Tibial nerve (tissue), 4 donors: ENCODE data around the gene MBNL2. TPM values are rescaled to one million over a fixed set of nuclear protein-coding genes. Genes with fewer than 3 reads are reported as not detected.

ENCODE experiments used
- DNase-seq, 2 donors: peaks; one replicate each; pipeline ENCODE4 v3.0.0-alpha.2; 2019; ENCODE audit warnings: low spot score in 2 of 2
- H3K27ac ChIP-seq, 4 donors: fragments of 200-600 bp; sonication (generic) in 3 of 4; one replicate each; pipeline ENCODE4 v1.5.1; 2017 to 2019; ENCODE audit warnings: mild to moderate bottlenecking in 1 of 4
- H3K27me3 ChIP-seq, 2 donors: fragments of 200-600 bp; sonication (generic) in 1 of 2; one replicate each; pipeline versions ENCODE4 v1.5.1 to v1.6.0; 2017 to 2019
- H3K36me3 ChIP-seq, 3 donors: fragments of 200-600 bp; sonication (generic); one replicate each; pipeline ENCODE4 v1.5.1; 2018 to 2019
- H3K4me1 ChIP-seq, 4 donors: fragments of 200-600 bp; sonication (generic) in 3 of 4; one replicate each; pipeline ENCODE4 v1.5.1; 2017 to 2019
- H3K4me3 ChIP-seq, 4 donors: fragments of 200-600 bp; sonication (generic) in 3 of 4; one replicate each; pipeline ENCODE4 v1.5.1; 2017 to 2019; ENCODE audit warnings: mild to moderate bottlenecking in 1 of 4, moderate library complexity in 1 of 4
- H3K9me3 ChIP-seq, 4 donors: fragments of 200-600 bp; sonication (generic) in 3 of 4; one replicate each; pipeline ENCODE4 v1.5.1; 2017 to 2019
- EP300 ChIP-seq, 2 donors: sonication (generic); formaldehyde crosslinking; IDR thresholded peaks; one replicate each; pipeline ENCODE4 v1.6.1; 2017; ENCODE audit warnings: antibody characterized with exemption in 2 of 2, mild to moderate bottlenecking in 1 of 2
- POLR2A ChIP-seq, 2 donors: fragments of 450-650 bp; IDR thresholded peaks; one replicate each; pipeline ENCODE4 v1.6.1; 2017; ENCODE audit warnings: antibody characterized with exemption in 2 of 2, mild to moderate bottlenecking in 2 of 2, moderate library complexity in 2 of 2
- WGBS, 2 donors: methylation state at CpG; one replicate each; pipeline ENCODE4 v1.1.5; 2018; 5-methylcytosine and 5-hydroxymethylcytosine counted together
- total RNA-seq, 4 donors: library from RNA; depleted of rRNA; stranded (reverse); fragments of >200 nt; gene quantifications; one replicate each; pipeline ENCODE4 v1.1.0, GENCODE V29; 2016
- TF ChIP-seq, protein P1 (sequence below), 5 experiments: fragments of 200-600 bp in 3 of 5; fragments of 450-650 bp in 2 of 5; sonication (generic) in 3 of 5; IDR thresholded peaks; one replicate each; pipeline ENCODE4 v1.5.1; 2016 to 2019; ENCODE audit warnings: antibody characterized with exemption in 5 of 5, mild to moderate bottlenecking in 3 of 5, moderate library complexity in 2 of 5

MBNL2 gene
- total RNA-seq, 4 donors from 2014 or later, result 87.9 to 126 (median 95.5) TPM

- 85 to 89% methylated on average over 5 of the region's 5 CpGs for WGBS, 2 donors
- peaks cover 0 to 36% (median 5%) of the 10 kb centered on the region in 3 donors for H3K36me3 ChIP-seq
- no peaks in the 10 kb centered on the region for H3K9me3 ChIP-seq
- DNase-seq, result no peak
- H3K27me3 ChIP-seq, result no peaks in the 10 kb centered on the region
- H3K4me3 ChIP-seq, result no peak overlapping the region
- peaks cover 0 to 25% (median 6%) of the 10 kb centered on the region in 4 donors for H3K4me1 ChIP-seq
- peak in 1 of 2 donors; percentile 16 for TF ChIP-seq EP300 (IDR thresholded peaks at IDR 0.05)
- TF ChIP-seq POLR2A (IDR thresholded peaks at IDR 0.05), result no peak
- H3K27ac ChIP-seq, result peak overlapping the region in 2 of 4 donors; percentile 40 to 52
Observed at GRCh38 chr13:97387485-97387839, 165.3 kb downstream of the MBNL2 start.

GRCh38 chr13:97387890-97388289 is 165.8 kb downstream of the MBNL2 start:
- TF ChIP-seq EP300 (IDR thresholded peaks at IDR 0.05) (no peak), POLR2A (IDR thresholded peaks at IDR 0.05) (no peak)
- TF ChIP-seq, protein P1, sequence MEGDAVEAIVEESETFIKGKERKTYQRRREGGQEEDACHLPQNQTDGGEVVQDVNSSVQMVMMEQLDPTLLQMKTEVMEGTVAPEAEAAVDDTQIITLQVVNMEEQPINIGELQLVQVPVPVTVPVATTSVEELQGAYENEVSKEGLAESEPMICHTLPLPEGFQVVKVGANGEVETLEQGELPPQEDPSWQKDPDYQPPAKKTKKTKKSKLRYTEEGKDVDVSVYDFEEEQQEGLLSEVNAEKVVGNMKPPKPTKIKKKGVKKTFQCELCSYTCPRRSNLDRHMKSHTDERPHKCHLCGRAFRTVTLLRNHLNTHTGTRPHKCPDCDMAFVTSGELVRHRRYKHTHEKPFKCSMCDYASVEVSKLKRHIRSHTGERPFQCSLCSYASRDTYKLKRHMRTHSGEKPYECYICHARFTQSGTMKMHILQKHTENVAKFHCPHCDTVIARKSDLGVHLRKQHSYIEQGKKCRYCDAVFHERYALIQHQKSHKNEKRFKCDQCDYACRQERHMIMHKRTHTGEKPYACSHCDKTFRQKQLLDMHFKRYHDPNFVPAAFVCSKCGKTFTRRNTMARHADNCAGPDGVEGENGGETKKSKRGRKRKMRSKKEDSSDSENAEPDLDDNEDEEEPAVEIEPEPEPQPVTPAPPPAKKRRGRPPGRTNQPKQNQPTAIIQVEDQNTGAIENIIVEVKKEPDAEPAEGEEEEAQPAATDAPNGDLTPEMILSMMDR (IDR thresholded peaks at IDR 0.05), result no peak
- Histone ChIP-seq H3K27ac (peak overlapping the region in 2 of 4 donors; percentile 40 to 52), H3K4me3 (no peak overlapping the region), H3K4me1 (peaks cover 0 to 25% (median 6%) of the 10 kb centered on the region in 4 donors), H3K36me3 (peaks cover 0 to 32% (median 5%) of the 10 kb centered on the region in 3 donors), H3K27me3 (no peaks in the 10 kb centered on the region), H3K9me3 (no peaks in the 10 kb centered on the region)
- DNase-seq, result no peak
- 76 to 87% methylated on average over 1 of the region's 1 CpG for whole genome bisulfite sequencing, 2 donors

- WGBS, 2 donors, result 74 to 80% methylated on average over 3 of the region's 3 CpGs
- peaks cover 0 to 25% (median 6%) of the 10 kb centered on the region in 4 donors for H3K4me1 ChIP-seq
- no peaks in the 10 kb centered on the region for H3K27me3 ChIP-seq
- H3K9me3 ChIP-seq, result no peaks in the 10 kb centered on the region
- H3K4me3 ChIP-seq, result no peak overlapping the region
- peak overlapping the region in 2 of 4 donors; percentile 25 to 42 for H3K27ac ChIP-seq
- no peak for DNase-seq
- peaks cover 0 to 31% (median 5%) of the 10 kb centered on the region in 3 donors for H3K36me3 ChIP-seq
- TF ChIP-seq EP300 (IDR thresholded peaks at IDR 0.05) (no peak), POLR2A (IDR thresholded peaks at IDR 0.05) (no peak)
- TF ChIP-seq, protein P1 (IDR thresholded peaks at IDR 0.05), result no peak
Observed at GRCh38 chr13:97388373-97388772, 166.2 kb downstream of the MBNL2 start.

- 48 to 49% methylated on average over 3 of the region's 3 CpGs for WGBS, 2 donors
- Histone ChIP-seq H3K4me3 (no peak overlapping the region), H3K27ac (peak overlapping the region in 1 of 4 donors; percentile 20)
Observed at GRCh38 chr13:97390941-97391600, 168.9 kb downstream of the MBNL2 start.

GRCh38 chr13:97392020-97392419 is 169.9 kb downstream of the MBNL2 start:
- no peaks in the 10 kb centered on the region for H3K9me3 ChIP-seq
- H3K27ac ChIP-seq, result no peak overlapping the region
- no peaks in the 10 kb centered on the region for H3K27me3 ChIP-seq
- H3K4me1 ChIP-seq, result peaks cover 0 to 28% (median 0%) of the 10 kb centered on the region in 4 donors
- WGBS, 2 donors, result 85 to 93% methylated on average over 1 of the region's 1 CpG
- H3K4me3 ChIP-seq, result no peak overlapping the region
- no peak for DNase-seq
- peaks cover 0 to 29% (median 0%) of the 10 kb centered on the region in 3 donors for H3K36me3 ChIP-seq
- TF ChIP-seq, protein P1 (IDR thresholded peaks at IDR 0.05), result no peak
- TF ChIP-seq EP300 (IDR thresholded peaks at IDR 0.05) (no peak), POLR2A (IDR thresholded peaks at IDR 0.05) (no peak)

More at GRCh38 chr13:97390941-97391600, 168.9 kb downstream of the MBNL2 start:
- DNase-seq, result no peak
- TF ChIP-seq, protein P1 (IDR thresholded peaks at IDR 0.05), result no peak
- TF ChIP-seq POLR2A (IDR thresholded peaks at IDR 0.05), result no peak
- TF ChIP-seq EP300 (IDR thresholded peaks at IDR 0.05), result no peak
- H3K9me3 ChIP-seq, result no peaks in the 10 kb centered on the region
- H3K27me3 ChIP-seq, result no peaks in the 10 kb centered on the region
- peaks cover 0 to 25% (median 0%) of the 10 kb centered on the region in 4 donors for H3K4me1 ChIP-seq
- H3K36me3 ChIP-seq, result peaks cover 0 to 36% (median 4%) of the 10 kb centered on the region in 3 donors
